Measurements from ENCODE around the gene RNF220. TPM values are rescaled to one million over a fixed set of nuclear protein-coding genes. Genes with fewer than 3 reads are reported as not detected.
A peak's percentile ranks its signal among the peaks of the same experiment; 100 is the strongest.

RNF220 gene
- total and polyA plus RNA-seq, 9 of the 15 experiments (the other 6 are each of a cell fraction or from before 2014, with no cell fraction given) = 5.1 to 117 (median 66.9) TPM

DNA sequence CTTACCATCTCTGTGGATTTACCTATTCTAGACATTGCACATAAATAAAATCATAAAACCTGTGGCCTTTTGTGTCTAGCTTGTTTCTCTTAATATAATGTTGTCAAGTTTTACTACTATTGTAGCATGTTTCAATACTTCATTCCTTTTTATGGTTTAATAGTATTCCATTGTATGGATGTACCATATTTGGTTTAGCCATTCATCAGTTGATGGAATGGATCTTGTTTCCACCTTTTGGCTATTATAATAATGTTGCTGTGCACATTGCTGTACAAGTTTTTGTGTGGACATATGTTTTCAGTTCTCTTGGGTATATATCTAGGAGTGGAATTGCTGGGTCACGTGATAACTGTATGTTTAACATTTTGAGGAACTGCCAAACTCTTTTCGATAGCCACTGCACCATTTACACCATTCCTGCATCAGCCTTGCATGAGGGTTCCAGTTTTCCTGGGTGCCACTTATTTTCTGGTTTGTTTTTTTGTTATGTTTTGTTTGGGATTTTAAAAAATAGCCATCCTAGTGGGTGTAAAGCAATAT, 66.9 kb downstream of the RNF220 start:
- Histone ChIP-seq H3K27ac (ENCODE audit: extremely low read depth, low read depth, low read length) (no peak overlapping the region), H2AFZ (ENCODE audit: low read depth, low read length) (no peak overlapping the region), H3K9me1 (ENCODE audit: control insufficient read depth, insufficient read depth, low read length) (no peaks in the 10 kb centered on the region), H3K79me2 (ENCODE audit: control insufficient read depth, insufficient read depth, low read length) (no peaks in the 10 kb centered on the region), H3K9ac (ENCODE audit: insufficient read depth in 1 of 2, low read depth in 2 of 2, low read length in 2 of 2) (no peak overlapping the region), H3K4me2 (ENCODE audit: insufficient read depth, low read length) (no peak overlapping the region), H3K4me3 (no peak overlapping the region), H3K9me3 (replicated peaks; ENCODE audit: control insufficient read depth, insufficient read depth, low read depth, low read length) (no peaks in the 10 kb centered on the region), H4K20me1 (replicated peaks; ENCODE audit: control insufficient read depth, insufficient read depth, low read length) (peaks cover 5% of the 10 kb centered on the region; the same call in 1 of the 2 replicates), H3K36me3 (ENCODE audit: control insufficient read depth, insufficient read depth, low read length) (no peaks in the 10 kb centered on the region), H3K4me1 (replicated peaks in 1 of 2; ENCODE audit: control insufficient read depth in 2 of 2, insufficient read depth in 2 of 2, low read length in 2 of 2) (no peaks in the 10 kb centered on the region), H3K27me3 (ENCODE audit: control insufficient read depth in 2 of 2, insufficient read depth in 2 of 2, low read length in 2 of 2) (peaks cover 27 to 37% of the 10 kb centered on the region in 2 experiments; a peak in 4 of 5 replicates)
- no TSS peak for BruUV-seq (replicated peaks)
- ATAC-seq (no peak), FAIRE-seq (no peak), DNase-seq (ENCODE audit: extremely low read depth in 1 of 4, low spot score in 3 of 4) (no peak)
- intact Hi-C loops (cut with micrococcal nuclease) (no loop called here), in situ Hi-C loops (cut with MboI) (no loop called here)
- TF ChIP-seq TOE1 (IDR thresholded peaks at IDR 0.05; ENCODE audit: borderline replicate concordance) (peak; percentile 50; the same call in 1 of the 2 replicates), TOE1 (CRISPR knock-in tag; IDR thresholded peaks at IDR 0.05; ENCODE audit: borderline replicate concordance, low read depth) (no peak), RAD51 (IDR thresholded peaks at IDR 0.05; ENCODE audit: borderline replicate concordance, low read depth) (peak; percentile 83), NCOR1 (IDR thresholded peaks at IDR 0.05) (no peak), PURB (CRISPR knock-in tag; IDR thresholded peaks at IDR 0.05; ENCODE audit: low read depth) (no peak), NFATC3 (IDR thresholded peaks at IDR 0.05) (no peak), USF2 (CRISPR knock-in tag; IDR thresholded peaks at IDR 0.05) (0 out of 2 replicates have a peak, but pooled peaks have one; percentile 12), CEBPZ (IDR thresholded peaks at IDR 0.05; ENCODE audit: borderline replicate concordance, low read depth, low read length) (no peak), RB1 (IDR thresholded peaks at IDR 0.05; ENCODE audit: low read depth) (no peak), TAF9B (IDR thresholded peaks at IDR 0.05; ENCODE audit: partially characterized antibody) (no peak)
- TF ChIP-seq, protein P1, sequence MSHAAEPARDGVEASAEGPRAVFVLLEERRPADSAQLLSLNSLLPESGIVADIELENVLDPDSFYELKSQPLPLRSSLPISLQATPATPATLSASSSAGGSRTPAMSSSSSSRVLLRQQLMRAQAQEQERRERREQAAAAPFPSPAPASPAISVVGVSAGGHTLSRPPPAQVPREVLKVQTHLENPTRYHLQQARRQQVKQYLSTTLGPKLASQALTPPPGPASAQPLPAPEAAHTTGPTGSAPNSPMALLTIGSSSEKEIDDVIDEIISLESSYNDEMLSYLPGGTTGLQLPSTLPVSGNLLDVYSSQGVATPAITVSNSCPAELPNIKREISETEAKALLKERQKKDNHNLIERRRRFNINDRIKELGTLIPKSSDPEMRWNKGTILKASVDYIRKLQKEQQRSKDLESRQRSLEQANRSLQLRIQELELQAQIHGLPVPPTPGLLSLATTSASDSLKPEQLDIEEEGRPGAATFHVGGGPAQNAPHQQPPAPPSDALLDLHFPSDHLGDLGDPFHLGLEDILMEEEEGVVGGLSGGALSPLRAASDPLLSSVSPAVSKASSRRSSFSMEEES (CRISPR knock-in tag; IDR thresholded peaks at IDR 0.05) = peak; percentile 93
- ChIA-PET POLR2A (interaction anchor here (1.1 kb wide), 1 partner anchor 25 kb away, joined by 3 read pairs; no protein-coding TSS in a partner anchor), CTCF (ENCODE audit: low intra/inter-chr PET ratio) (no interaction called here)
- 0% methylated on average over 2 of the region's 2 CpGs for WGBS (ENCODE audit: insufficient coverage, low coverage, missing lambda C conversion rate)

Measured in K562 (cell line).